ENCODE results near the gene ZBP1.
A peak's percentile ranks its signal among the peaks of the same experiment; 100 is the strongest.

The ZBP1 gene

GRCh38 chr20:57576002-57576401, 44.2 kb downstream of the ZBP1 start:
- TF ChIP-seq, protein P1, sequence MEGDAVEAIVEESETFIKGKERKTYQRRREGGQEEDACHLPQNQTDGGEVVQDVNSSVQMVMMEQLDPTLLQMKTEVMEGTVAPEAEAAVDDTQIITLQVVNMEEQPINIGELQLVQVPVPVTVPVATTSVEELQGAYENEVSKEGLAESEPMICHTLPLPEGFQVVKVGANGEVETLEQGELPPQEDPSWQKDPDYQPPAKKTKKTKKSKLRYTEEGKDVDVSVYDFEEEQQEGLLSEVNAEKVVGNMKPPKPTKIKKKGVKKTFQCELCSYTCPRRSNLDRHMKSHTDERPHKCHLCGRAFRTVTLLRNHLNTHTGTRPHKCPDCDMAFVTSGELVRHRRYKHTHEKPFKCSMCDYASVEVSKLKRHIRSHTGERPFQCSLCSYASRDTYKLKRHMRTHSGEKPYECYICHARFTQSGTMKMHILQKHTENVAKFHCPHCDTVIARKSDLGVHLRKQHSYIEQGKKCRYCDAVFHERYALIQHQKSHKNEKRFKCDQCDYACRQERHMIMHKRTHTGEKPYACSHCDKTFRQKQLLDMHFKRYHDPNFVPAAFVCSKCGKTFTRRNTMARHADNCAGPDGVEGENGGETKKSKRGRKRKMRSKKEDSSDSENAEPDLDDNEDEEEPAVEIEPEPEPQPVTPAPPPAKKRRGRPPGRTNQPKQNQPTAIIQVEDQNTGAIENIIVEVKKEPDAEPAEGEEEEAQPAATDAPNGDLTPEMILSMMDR (conservative IDR thresholded peaks at IDR 0.05): no peak
- H3K27ac ChIP-seq: no peak overlapping the region

DNA sequence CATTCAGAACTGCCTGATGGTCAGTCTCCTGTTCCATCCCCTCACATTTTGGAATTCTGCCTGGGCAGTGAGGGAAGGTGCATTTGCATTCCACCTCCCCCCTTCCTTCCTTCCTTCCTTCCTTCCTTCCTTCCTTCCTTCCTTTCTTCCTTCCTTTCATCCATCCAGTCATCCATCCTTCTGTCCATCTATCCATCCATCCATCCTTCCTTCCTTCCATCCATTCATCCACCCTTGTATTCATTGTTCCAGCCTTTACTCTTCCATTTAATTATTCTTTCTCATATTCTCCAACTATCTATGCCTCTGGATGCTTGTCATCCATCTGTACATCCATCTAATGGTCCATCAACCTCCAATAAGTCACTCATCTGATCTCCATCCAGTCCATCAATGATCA, 45.3 kb downstream of the ZBP1 start:
- H3K27ac ChIP-seq: no peak overlapping the region
- TF ChIP-seq, protein P1 (conservative IDR thresholded peaks at IDR 0.05): no peak

DNA sequence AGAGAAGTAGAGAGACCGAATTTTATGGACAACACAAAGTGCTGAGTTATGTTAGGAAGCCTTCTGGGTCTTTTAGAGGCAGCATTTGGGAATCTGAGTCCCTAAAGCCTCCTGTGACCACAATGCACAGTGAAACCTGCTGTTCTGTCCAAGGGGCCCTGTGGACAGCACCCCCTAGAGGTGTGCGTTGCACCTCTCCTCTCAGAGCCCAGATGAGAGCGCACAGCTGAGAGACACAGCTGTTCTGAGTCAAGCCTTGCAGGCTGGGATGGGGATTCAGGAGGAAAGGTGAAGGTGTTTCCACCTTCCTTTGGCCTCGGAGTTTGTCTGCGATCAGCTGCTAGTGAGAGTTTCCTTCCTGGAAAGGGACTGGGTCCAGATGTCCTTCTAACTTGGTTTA, 46.3 kb downstream of the ZBP1 start:
- H3K27ac ChIP-seq: no peak overlapping the region
- TF ChIP-seq, protein P1 (conservative IDR thresholded peaks at IDR 0.05): 0 out of 2 replicates have a peak, but pooled peaks have one; percentile 12

DNA sequence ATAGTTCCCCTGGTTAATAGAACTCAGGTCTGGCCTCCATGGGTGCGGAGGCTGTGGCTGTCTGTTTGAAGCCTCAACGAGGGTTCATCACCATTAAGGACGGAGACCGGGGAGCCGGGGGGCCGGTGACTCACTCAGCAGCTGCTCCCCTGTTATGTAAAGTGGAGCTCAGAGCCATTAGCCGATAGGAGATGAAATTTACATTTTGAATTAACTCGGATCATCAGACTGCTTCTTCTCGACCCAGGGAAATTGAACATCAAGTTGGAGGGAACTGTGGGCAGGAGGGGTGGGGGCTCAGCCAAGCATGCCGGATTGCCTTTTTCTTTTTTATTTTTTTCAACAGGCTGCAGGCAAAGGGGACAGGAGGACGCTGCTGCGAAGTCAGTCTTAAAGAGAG, 47.0 kb downstream of the ZBP1 start:
- TF ChIP-seq, protein P1 (conservative IDR thresholded peaks at IDR 0.05): no peak

GRCh38 chr20:57571782-57572416, 48.3 kb downstream of the ZBP1 start:
- no peak overlapping the region for H3K27ac ChIP-seq
- TF ChIP-seq, protein P1 (conservative IDR thresholded peaks at IDR 0.05): no peak

More for the DNA sequence above, 47.0 kb downstream of the ZBP1 start:
- no peak overlapping the region for H3K27ac ChIP-seq

DNA sequence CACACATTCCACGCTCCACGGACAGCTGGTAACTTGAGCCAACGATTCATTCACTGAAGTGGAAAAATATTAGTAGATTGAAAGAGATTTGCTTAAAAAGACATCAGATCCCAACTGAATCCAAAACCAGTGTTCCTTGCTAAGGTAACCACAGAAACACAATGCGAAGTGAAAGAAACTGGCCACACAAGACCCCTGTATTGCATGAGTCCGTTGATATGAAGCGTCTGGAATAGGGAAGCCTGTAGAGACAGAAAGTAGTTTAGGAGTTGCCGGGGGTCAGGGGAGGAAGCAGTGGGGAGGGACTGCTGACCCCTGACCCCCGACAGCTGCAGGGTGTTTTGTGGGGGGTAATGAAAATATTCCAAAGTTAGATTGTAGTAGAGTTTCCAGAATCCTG, 49.3 kb downstream of the ZBP1 start:
- TF ChIP-seq, protein P1 (conservative IDR thresholded peaks at IDR 0.05): no peak
- H3K27ac ChIP-seq: no peak overlapping the region

GRCh38 chr20:57570145-57570850, 49.9 kb downstream of the ZBP1 start:
- TF ChIP-seq, protein P1 (conservative IDR thresholded peaks at IDR 0.05): no peak
- no peak overlapping the region for H3K27ac ChIP-seq
